GM20000 (cell line): ENCODE results near the gene C2orf92.

Source experiments
- DNase-seq: peaks from one replicate; pipeline ENCODE4 v3.0.0; 2012; ENCODE audit warnings: low spot score
- CTCF ChIP-seq: IDR thresholded peaks from 2 replicates; pipeline ENCODE4 v1.5.1; 2012; ENCODE audit warnings: mild to moderate bottlenecking, control low read depth; ENCODE audit errors: extremely low read depth, missing control alignments

The C2orf92 gene

GRCh38 chr2:97749581-97749980 lies 80.1 kb downstream of the C2orf92 start:
- no peak for DNase-seq
- no peak for TF ChIP-seq CTCF

GRCh38 chr2:97750017-97750416 lies 80.5 kb downstream of the C2orf92 start:
- DNase-seq, result no peak
- TF ChIP-seq CTCF, result no peak

GRCh38 chr2:97751752-97752151 lies 82.2 kb downstream of the C2orf92 start:
- DNase-seq, result no peak
- TF ChIP-seq CTCF, result no peak
